ENCODE results near the gene DAB2. TPM values are rescaled to one million over a fixed set of nuclear protein-coding genes. Genes with fewer than 3 reads are reported as not detected.
A peak's percentile ranks its signal among the peaks of the same experiment; 100 is the strongest.

The DAB2 gene
- total and polyA plus RNA-seq, 2 donors (not counting 1 experiment from before 2014, with no cell fraction given): 217 to 538 TPM

DNA sequence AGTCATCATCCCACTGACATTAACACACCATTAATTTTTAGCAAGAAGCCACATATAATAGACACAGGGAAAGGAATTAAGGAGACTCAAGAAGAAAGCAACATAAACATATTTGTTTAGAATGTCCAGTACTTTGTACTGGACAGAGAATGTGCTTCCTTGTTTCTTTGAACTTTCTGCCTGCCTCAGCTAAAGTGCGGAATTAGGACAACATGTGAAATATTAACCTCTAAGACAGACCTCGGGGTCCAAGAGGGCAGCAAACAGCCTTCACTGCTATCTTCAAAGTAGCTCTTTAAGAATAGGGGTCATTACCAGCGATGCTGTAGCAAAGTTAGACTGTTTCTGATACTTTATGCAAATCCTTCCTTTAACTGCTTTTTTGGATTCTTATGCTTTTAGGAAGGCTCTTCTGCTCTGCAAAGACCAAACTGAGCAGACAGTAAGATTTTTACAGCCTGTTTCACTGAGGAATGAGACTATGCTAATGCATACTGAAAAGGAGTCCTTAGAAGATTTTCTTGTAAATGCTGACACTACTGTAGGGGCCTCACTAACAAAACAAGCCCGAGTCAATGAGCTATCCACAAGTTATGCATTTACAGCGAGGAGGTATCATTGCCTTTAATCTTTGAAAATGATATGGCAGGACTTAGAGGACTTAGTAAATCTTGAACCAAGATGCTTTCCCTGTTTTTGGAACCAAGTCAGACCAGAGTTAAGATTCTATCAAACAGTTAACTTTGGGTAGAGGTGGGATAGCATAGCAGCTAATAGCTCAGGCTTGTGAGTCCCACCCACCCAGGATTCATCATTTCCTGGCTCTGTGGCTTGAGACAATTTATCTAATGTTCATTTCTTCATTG, 23.8 kb downstream of the DAB2 start:
- H3K9me3 ChIP-seq (ENCODE audit: control insufficient read depth, insufficient read depth, low read depth, low read length): no peaks in the 10 kb centered on the region
- no peak for TF ChIP-seq EZH2 (IDR thresholded peaks at IDR 0.05; ENCODE audit: low read length, missing control alignments)
- no peak for TF ChIP-seq CTCF (conservative IDR thresholded peaks at IDR 0.05 in 1 of 2, IDR thresholded peaks at IDR 0.05 in 1 of 2; ENCODE audit: low read depth in 1 of 2, low read length in 2 of 2)
- peaks cover 42% of the 10 kb centered on the region for H3K4me1 ChIP-seq (ENCODE audit: control insufficient read depth, extremely low read depth, insufficient read depth, low read length)
- H3K9ac ChIP-seq (ENCODE audit: insufficient read depth, low read length): no peak overlapping the region
- no peaks in the 10 kb centered on the region for H4K20me1 ChIP-seq (ENCODE audit: control insufficient read depth, extremely low read depth, insufficient read depth, low read length)
- peaks cover 80% of the 10 kb centered on the region for H3K79me2 ChIP-seq (ENCODE audit: control insufficient read depth, insufficient read depth, low read length)
- no peak overlapping the region for H3K4me2 ChIP-seq (ENCODE audit: extremely low read depth, insufficient read depth, low read length)
- no peak overlapping the region for H3K4me3 ChIP-seq (replicated peaks in 1 of 4; ENCODE audit: control extremely low read depth in 1 of 4, insufficient read depth in 1 of 4, low read depth in 3 of 4, low read length in 4 of 4)
- H3K27me3 ChIP-seq (ENCODE audit: control insufficient read depth, insufficient read depth, low read length): no peaks in the 10 kb centered on the region
- peak; percentile 31 to 71 for DNase-seq (ENCODE audit: low read depth in 2 of 2)
- peaks cover 8% of the 10 kb centered on the region for H3K36me3 ChIP-seq (ENCODE audit: control insufficient read depth, insufficient read depth, low read length)
- no peak overlapping the region for H2AFZ ChIP-seq (ENCODE audit: low read length)
- H3K27ac ChIP-seq (ENCODE audit: insufficient read depth, low read length): peak overlapping the region; percentile 91

DNA sequence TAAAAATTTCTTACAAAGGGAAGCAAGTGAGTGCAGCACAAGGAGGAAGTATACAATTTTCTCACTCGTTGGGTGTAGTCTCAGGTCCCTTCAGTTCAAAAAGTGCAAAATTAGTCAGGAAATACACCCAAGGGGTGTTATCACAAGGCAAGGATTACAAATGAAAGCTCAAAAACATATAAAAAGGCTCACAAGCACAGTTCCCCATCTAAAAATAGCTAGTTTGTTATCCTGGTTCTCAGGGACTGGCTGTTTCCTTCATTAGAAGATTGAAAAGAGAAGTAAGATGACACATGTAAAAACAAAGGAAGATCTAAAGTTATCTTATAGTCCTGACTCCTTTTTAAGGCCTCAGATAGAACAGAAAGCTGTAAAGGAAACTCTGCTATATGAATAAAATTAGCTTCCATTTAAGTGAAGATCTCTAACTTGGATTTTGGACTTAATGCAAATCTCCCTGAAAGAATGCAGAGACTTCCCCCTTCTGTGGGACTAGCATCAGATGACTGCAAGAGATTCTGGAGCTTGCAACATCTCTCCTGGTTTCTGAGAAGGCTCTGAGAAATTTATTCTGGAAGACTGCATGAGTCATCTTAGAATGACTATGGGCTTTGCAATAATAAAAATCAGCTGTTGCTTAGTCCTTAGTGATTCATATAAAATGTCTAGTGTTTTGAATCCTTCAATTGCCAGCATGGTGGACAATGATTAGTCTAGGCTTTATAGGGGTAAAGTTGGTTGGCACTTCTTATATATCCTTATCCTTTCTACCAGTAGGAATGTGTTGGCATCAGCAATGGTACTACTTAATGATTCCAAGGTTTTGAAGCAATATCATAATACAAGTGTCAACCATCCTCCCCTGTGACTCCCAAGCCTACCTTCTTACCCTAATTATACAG, 25.4 kb downstream of the DAB2 start:
- Histone ChIP-seq H3K4me1 (ENCODE audit: control insufficient read depth, extremely low read depth, insufficient read depth, low read length) (peaks cover 52% of the 10 kb centered on the region), H3K4me3 (replicated peaks in 1 of 4; ENCODE audit: control extremely low read depth in 1 of 4, insufficient read depth in 1 of 4, low read depth in 3 of 4, low read length in 4 of 4) (no peak overlapping the region), H3K27ac (ENCODE audit: insufficient read depth, low read length) (peak overlapping the region; percentile 91), H3K79me2 (ENCODE audit: control insufficient read depth, insufficient read depth, low read length) (peaks cover 80% of the 10 kb centered on the region), H2AFZ (ENCODE audit: low read length) (no peak overlapping the region), H3K9ac (ENCODE audit: insufficient read depth, low read length) (peak overlapping the region; percentile 58), H4K20me1 (ENCODE audit: control insufficient read depth, extremely low read depth, insufficient read depth, low read length) (no peaks in the 10 kb centered on the region), H3K4me2 (ENCODE audit: extremely low read depth, insufficient read depth, low read length) (peak overlapping the region; percentile 21), H3K27me3 (ENCODE audit: control insufficient read depth, insufficient read depth, low read length) (no peaks in the 10 kb centered on the region), H3K9me3 (ENCODE audit: control insufficient read depth, insufficient read depth, low read depth, low read length) (no peaks in the 10 kb centered on the region), H3K36me3 (ENCODE audit: control insufficient read depth, insufficient read depth, low read length) (peaks cover 5% of the 10 kb centered on the region)
- peak; percentile 98 to 99 for DNase-seq (ENCODE audit: low read depth in 2 of 2)
- TF ChIP-seq CTCF (conservative IDR thresholded peaks at IDR 0.05 in 1 of 2, IDR thresholded peaks at IDR 0.05 in 1 of 2; ENCODE audit: low read depth in 1 of 2, low read length in 2 of 2) (no peak), EZH2 (IDR thresholded peaks at IDR 0.05; ENCODE audit: low read length, missing control alignments) (no peak)

GRCh38 chr5:39396843-39397242, 27.9 kb downstream of the DAB2 start:
- Histone ChIP-seq H3K4me3 (replicated peaks in 1 of 4; ENCODE audit: control extremely low read depth in 1 of 4, insufficient read depth in 1 of 4, low read depth in 3 of 4, low read length in 4 of 4) (no peak overlapping the region), H3K36me3 (ENCODE audit: control insufficient read depth, insufficient read depth, low read length) (peaks cover 13% of the 10 kb centered on the region), H3K4me1 (ENCODE audit: control insufficient read depth, extremely low read depth, insufficient read depth, low read length) (peaks cover 47% of the 10 kb centered on the region), H3K79me2 (ENCODE audit: control insufficient read depth, insufficient read depth, low read length) (peaks cover 74% of the 10 kb centered on the region), H3K9ac (ENCODE audit: insufficient read depth, low read length) (no peak overlapping the region), H4K20me1 (ENCODE audit: control insufficient read depth, extremely low read depth, insufficient read depth, low read length) (no peaks in the 10 kb centered on the region), H3K4me2 (ENCODE audit: extremely low read depth, insufficient read depth, low read length) (no peak overlapping the region), H2AFZ (ENCODE audit: low read length) (no peak overlapping the region), H3K27me3 (ENCODE audit: control insufficient read depth, insufficient read depth, low read length) (no peaks in the 10 kb centered on the region), H3K9me3 (ENCODE audit: control insufficient read depth, insufficient read depth, low read depth, low read length) (no peaks in the 10 kb centered on the region), H3K27ac (ENCODE audit: insufficient read depth, low read length) (peak overlapping the region; percentile 6)
- no peak for DNase-seq (ENCODE audit: low read depth in 2 of 2)
- TF ChIP-seq EZH2 (IDR thresholded peaks at IDR 0.05; ENCODE audit: low read length, missing control alignments) (no peak), CTCF (conservative IDR thresholded peaks at IDR 0.05 in 1 of 2, IDR thresholded peaks at IDR 0.05 in 1 of 2; ENCODE audit: low read depth in 1 of 2, low read length in 2 of 2) (no peak)

All from fibroblast of lung (primary cell).